Uterus (tissue), 4 donors: ENCODE measurements around the gene CRLF1. TPM values are rescaled to one million over a fixed set of nuclear protein-coding genes. Genes with fewer than 3 reads are reported as not detected.

ENCODE experiments used
- DNase-seq, 2 donors: peaks; one replicate each; pipeline ENCODE4 v3.0.0-alpha.2; 2019 to 2020
- H3K27ac ChIP-seq, 2 donors: fragments of 200-600 bp; sonication (generic); 1 replicate in 1 of 2; 2 replicates in 1 of 2; pipeline ENCODE4 v1.5.1; 2016 to 2018
- H3K27me3 ChIP-seq, 2 donors: fragments of 200-600 bp; sonication (generic); one replicate each; pipeline ENCODE4 v1.5.1; 2018 to 2019; ENCODE audit warnings: control low read depth in 1 of 2
- H3K36me3 ChIP-seq, 2 donors: fragments of 200-600 bp; sonication (generic); one replicate each; pipeline ENCODE4 v1.5.1; 2019; ENCODE audit warnings: control low read depth in 1 of 2
- H3K4me1 ChIP-seq, 2 donors: fragments of 200-600 bp; sonication (generic); one replicate each; pipeline ENCODE4 v1.5.1; 2018 to 2019; ENCODE audit warnings: control low read depth in 1 of 2
- H3K4me3 ChIP-seq, 2 donors: fragments of 200-600 bp; sonication (generic); 1 replicate in 1 of 2; 2 replicates in 1 of 2; pipeline ENCODE4 v1.5.1; 2018 to 2019; ENCODE audit warnings: mild to moderate bottlenecking in 1 of 2
- H3K9me3 ChIP-seq, 2 donors: fragments of 200-600 bp; sonication (generic); one replicate each; pipeline ENCODE4 v1.5.1; 2019; ENCODE audit warnings: control low read depth in 1 of 2
- POLR2A ChIP-seq, 2 donors: fragments of 450-650 bp; IDR thresholded peaks; one replicate each; pipeline ENCODE4 v1.6.1; 2016; ENCODE audit warnings: antibody characterized with exemption in 2 of 2, mild to moderate bottlenecking in 1 of 2, moderate library complexity in 1 of 2
- intact Hi-C: fragments of 100-400 bp; cut with DNase I; formaldehyde crosslinking; loops from one replicate; pipeline ENCODE4 v1.15.1; 2023; ENCODE audit warnings: low total_unique reads
- total RNA-seq, 4 donors: library from RNA; depleted of rRNA in 3 of 4; stranded (reverse); fragments of >200 nt in 3 of 4; gene quantifications; one replicate each; pipeline versions ENCODE4 v1.1.0 to v1.2.4, GENCODE V29; 2014 to 2023
- TF ChIP-seq, protein P1 (sequence below), 4 experiments: fragments of 200-600 bp in 2 of 4; fragments of 450-650 bp in 2 of 4; sonication (generic) in 2 of 4; IDR thresholded peaks; one replicate each; pipeline ENCODE4 v1.5.1; 2016 to 2019; ENCODE audit warnings: antibody characterized with exemption in 4 of 4, mild to moderate bottlenecking in 2 of 4, moderate library complexity in 1 of 4
- donor health status: DM: yes; HTN: yes; CAD: no.

The CRLF1 gene
- total RNA-seq, 4 donors from 2014 or later = 0.26 to 0.69 (median 0.67) TPM; not detected in 1

- peaks cover 9% of the 10 kb centered on the region in 2 donors for H3K27me3 ChIP-seq
- no peaks in the 10 kb centered on the region for H3K9me3 ChIP-seq
- no peak overlapping the region for H3K4me3 ChIP-seq
- H3K27ac ChIP-seq = no peak overlapping the region
- peaks cover 4 to 17% of the 10 kb centered on the region in 2 donors for H3K4me1 ChIP-seq
- DNase-seq = no peak
- TF ChIP-seq POLR2A (IDR thresholded peaks at IDR 0.05) = no peak
- TF ChIP-seq, protein P1, sequence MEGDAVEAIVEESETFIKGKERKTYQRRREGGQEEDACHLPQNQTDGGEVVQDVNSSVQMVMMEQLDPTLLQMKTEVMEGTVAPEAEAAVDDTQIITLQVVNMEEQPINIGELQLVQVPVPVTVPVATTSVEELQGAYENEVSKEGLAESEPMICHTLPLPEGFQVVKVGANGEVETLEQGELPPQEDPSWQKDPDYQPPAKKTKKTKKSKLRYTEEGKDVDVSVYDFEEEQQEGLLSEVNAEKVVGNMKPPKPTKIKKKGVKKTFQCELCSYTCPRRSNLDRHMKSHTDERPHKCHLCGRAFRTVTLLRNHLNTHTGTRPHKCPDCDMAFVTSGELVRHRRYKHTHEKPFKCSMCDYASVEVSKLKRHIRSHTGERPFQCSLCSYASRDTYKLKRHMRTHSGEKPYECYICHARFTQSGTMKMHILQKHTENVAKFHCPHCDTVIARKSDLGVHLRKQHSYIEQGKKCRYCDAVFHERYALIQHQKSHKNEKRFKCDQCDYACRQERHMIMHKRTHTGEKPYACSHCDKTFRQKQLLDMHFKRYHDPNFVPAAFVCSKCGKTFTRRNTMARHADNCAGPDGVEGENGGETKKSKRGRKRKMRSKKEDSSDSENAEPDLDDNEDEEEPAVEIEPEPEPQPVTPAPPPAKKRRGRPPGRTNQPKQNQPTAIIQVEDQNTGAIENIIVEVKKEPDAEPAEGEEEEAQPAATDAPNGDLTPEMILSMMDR (IDR thresholded peaks at IDR 0.05) = no peak
- intact Hi-C loops = no loop called here
- no peaks in the 10 kb centered on the region for H3K36me3 ChIP-seq
Measured at GRCh38 chr19:18599485-18599884, 7.1 kb downstream of the CRLF1 start.

DNA sequence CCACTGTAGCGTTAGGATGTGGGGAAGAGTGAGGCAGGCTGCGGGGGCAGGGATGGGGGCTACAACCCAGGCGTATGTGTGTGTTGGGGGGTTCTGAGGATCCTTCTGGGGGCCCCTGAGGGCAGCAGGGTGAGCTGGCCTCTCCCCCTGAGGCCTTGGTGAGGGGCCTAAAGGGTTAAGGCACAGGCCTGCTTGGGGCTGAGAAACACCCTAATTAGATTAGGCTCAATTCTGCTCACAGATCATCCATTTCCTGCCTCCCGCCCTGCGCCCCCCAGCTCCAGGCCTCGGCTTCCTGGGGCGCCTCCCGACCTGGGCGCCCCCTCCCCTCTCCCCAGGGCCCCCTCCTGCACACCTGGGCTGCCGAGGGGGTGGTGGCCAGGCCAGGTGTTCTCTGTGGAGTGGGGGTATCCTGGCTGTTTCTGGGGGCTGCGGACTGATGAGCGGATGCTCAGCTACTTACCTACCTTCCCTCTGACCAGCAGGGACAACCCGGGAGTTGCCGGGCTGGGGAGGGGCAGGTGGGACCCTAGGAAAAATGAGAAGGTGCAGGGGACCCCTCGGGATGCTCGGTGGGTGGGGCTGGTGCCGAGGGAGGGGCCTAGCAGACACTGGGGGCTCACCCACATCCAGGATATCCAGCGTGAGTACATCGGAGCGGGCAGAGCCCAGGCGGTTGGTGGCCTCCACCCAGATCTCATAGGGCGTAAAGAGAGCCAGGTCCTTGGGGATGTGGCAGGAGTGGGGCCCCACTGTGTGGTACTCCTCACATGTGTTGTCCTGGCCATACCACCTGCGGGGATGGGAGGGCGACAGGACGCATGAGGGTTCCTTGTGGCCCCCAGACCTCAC is 8.6 kb downstream of the CRLF1 start:
- H3K27me3 ChIP-seq = peaks cover 2 to 9% of the 10 kb centered on the region in 2 donors
- H3K4me3 ChIP-seq = no peak overlapping the region
- H3K36me3 ChIP-seq = no peaks in the 10 kb centered on the region
- intact Hi-C loops = no loop called here
- DNase-seq = no peak
- H3K27ac ChIP-seq = no peak overlapping the region
- peaks cover 4 to 12% of the 10 kb centered on the region in 2 donors for H3K4me1 ChIP-seq
- no peaks in the 10 kb centered on the region for H3K9me3 ChIP-seq
- no peak for TF ChIP-seq POLR2A (IDR thresholded peaks at IDR 0.05)
- TF ChIP-seq, protein P1 (IDR thresholded peaks at IDR 0.05) = no peak

- H3K36me3 ChIP-seq = no peaks in the 10 kb centered on the region
- H3K4me1 ChIP-seq = peaks cover 4 to 12% of the 10 kb centered on the region in 2 donors
- no peak overlapping the region for H3K27ac ChIP-seq
- intact Hi-C loops = no loop called here
- peaks cover 2 to 9% of the 10 kb centered on the region in 2 donors for H3K27me3 ChIP-seq
- peak; percentile 41 to 43 for DNase-seq
- no peak for TF ChIP-seq POLR2A (IDR thresholded peaks at IDR 0.05)
- TF ChIP-seq, protein P1 (IDR thresholded peaks at IDR 0.05) = no peak
- H3K9me3 ChIP-seq = no peaks in the 10 kb centered on the region
- no peak overlapping the region for H3K4me3 ChIP-seq
Measured at GRCh38 chr19:18596752-18597157, 9.8 kb downstream of the CRLF1 start.

GRCh38 chr19:18595475-18595874 is 11.1 kb downstream of the CRLF1 start:
- H3K4me3 ChIP-seq = no peak overlapping the region
- H3K4me1 ChIP-seq = peaks cover 4 to 12% of the 10 kb centered on the region in 2 donors
- no peak for DNase-seq
- H3K9me3 ChIP-seq = no peaks in the 10 kb centered on the region
- intact Hi-C loops = no loop called here
- H3K36me3 ChIP-seq = no peaks in the 10 kb centered on the region
- no peak overlapping the region for H3K27ac ChIP-seq
- peaks cover 0 to 9% of the 10 kb centered on the region in 2 donors for H3K27me3 ChIP-seq
- no peak for TF ChIP-seq POLR2A (IDR thresholded peaks at IDR 0.05)
- TF ChIP-seq, protein P1 (IDR thresholded peaks at IDR 0.05) = no peak

GRCh38 chr19:18594824-18595373 is 11.7 kb downstream of the CRLF1 start:
- TF ChIP-seq, protein P1 (IDR thresholded peaks at IDR 0.05) = no peak
- no peak for TF ChIP-seq POLR2A (IDR thresholded peaks at IDR 0.05)
- intact Hi-C loops = loop anchor here (5.0 kb wide), 1 partner anchor 252 kb away; no protein-coding TSS in a partner anchor
- Histone ChIP-seq H3K4me3 (peak overlapping the region in 1 of 2 donors; percentile 25), H3K4me1 (peaks cover 4 to 12% of the 10 kb centered on the region in 2 donors), H3K27ac (no peak overlapping the region), H3K36me3 (no peaks in the 10 kb centered on the region), H3K9me3 (no peaks in the 10 kb centered on the region), H3K27me3 (peaks cover 0 to 9% of the 10 kb centered on the region in 2 donors)
- no peak for DNase-seq
